Psoas muscle (tissue), 8 donors: ENCODE results near the gene KCNH5. TPM values are rescaled to one million over a fixed set of nuclear protein-coding genes. Genes with fewer than 3 reads are reported as not detected.
A peak's percentile ranks its signal among the peaks of the same experiment; 100 is the strongest.

Experiments
- ATAC-seq, 4 donors: fragments of 200-7000 bp; cut with Tn5 transposase; one replicate each; pipeline ENCODE4 v1.9.1; 2020; ENCODE audit warnings: moderate library complexity in 3 of 4, mild to moderate bottlenecking in 2 of 4
- DNase-seq, 2 donors: peaks; one replicate each; pipeline ENCODE4 v3.0.0-alpha.2; 2020
- H3K27ac ChIP-seq: fragments of 200-600 bp; one replicate; pipeline ENCODE4 v1.8.0; 2022
- H3K27me3 ChIP-seq, 3 donors: fragments of 200-600 bp in 1 of 3; one replicate each; pipeline versions ENCODE4 v1.6.1 to v1.8.0; 2013 to 2022; ENCODE audit warnings: low read length in 2 of 3, mild to moderate bottlenecking in 2 of 3, moderate library complexity in 1 of 3; ENCODE audit not compliant: insufficient read depth in 3 of 3
- H3K36me3 ChIP-seq, 2 donors: fragments of 200-600 bp in 1 of 2; one replicate each; pipeline versions ENCODE4 v1.6.1 to v1.8.0; 2013 to 2022; ENCODE audit warnings: low read depth in 1 of 2, mild to moderate bottlenecking in 1 of 2, moderate library complexity in 1 of 2; ENCODE audit not compliant: insufficient read depth in 1 of 2
- H3K4me1 ChIP-seq: fragments of 200-600 bp; one replicate; pipeline ENCODE4 v1.8.0; 2022
- H3K4me3 ChIP-seq: fragments of 200-600 bp; one replicate; pipeline ENCODE4 v1.8.0; 2022; ENCODE audit warnings: mild to moderate bottlenecking
- H3K9me3 ChIP-seq: fragments of 200-600 bp; one replicate; pipeline ENCODE4 v1.8.0; 2022
- CTCF ChIP-seq: fragments of 200-600 bp; IDR thresholded peaks from one replicate; pipeline ENCODE4 v1.8.0; 2022; ENCODE audit warnings: antibody characterized with exemption
- WGBS, 3 donors: extraction: QIAGEN DNeasy Blood & Tissue Kit; methylation state at CpG; one replicate each; pipeline versions ENCODE4 v1.1.6 to v1.1.7; 2013; 5-methylcytosine and 5-hydroxymethylcytosine counted together
- intact Hi-C, 2 donors: fragments of 100-400 bp; cut with DNase I; formaldehyde crosslinking; loops; one replicate each; pipeline versions ENCODE4 v1.11.0 to v1.14.2; 2022
- long read RNA-seq, 2 donors: library from polyadenylated mRNA; unstranded; transcript quantifications; one replicate each; pipeline ENCODE4 v2.0.0, GENCODE V29; 2021
- polyA plus RNA-seq, 3 donors: library from polyadenylated mRNA; stranded (reverse); fragments of 200-250 nt; gene quantifications; one replicate each; pipeline ENCODE4 v1.2.3, GENCODE V29; 2013
- total RNA-seq, 4 donors: library from RNA; stranded (reverse); fragmentation: NEBNext Ultra II Directional in 2 of 4; extraction: Animal tissue kit (Norgen Biotek cat#: 25700) in 2 of 4; gene quantifications; one replicate each; pipeline versions ENCODE4 v1.2.1 to v1.2.4, GENCODE V29; 2021 to 2023
- donor health status: healthy with polysubstance abuse.
- donor health status: DM: no; HTN: no; CAD: no; lungs with moderate emphysema.
- donor health status: Bipolar disorder and iron deficiency.
- donor health status: healthy.
- donor health status: DM: yes; HTN: yes; CAD: no.
- donor health status: DM: no; HTN: no; CAD: no.
- donor health status: DM: no; HTN: no; CAD: no.
- donor health status: DM: yes; HTN: yes; CAD: no.

Gene KCNH5
- total RNA-seq (not detected), polyA plus RNA-seq (under 1 TPM in 1 of 3 donors, not detected in 2; under 0.01 TPM)
- long read RNA-seq, donor 1, result 0 reads
- long read RNA-seq, donor 2, result 0 reads

- intact Hi-C loops, result loop anchor here (10.0 kb wide), 2 partner anchors 860 to 880 kb away; no protein-coding TSS in a partner anchor
- no peaks in the 10 kb centered on the region for H3K36me3 ChIP-seq
- no peaks in the 10 kb centered on the region for H3K4me1 ChIP-seq
- peak; percentile 17 to 52 for DNase-seq
- no peaks in the 10 kb centered on the region for H3K9me3 ChIP-seq
- WGBS, 3 donors, result 0 to 2% (median 0%) methylated on average over 7 to 35 of the region's 35 CpGs
- peak in 2 of 4 donors; percentile 42 to 62 for ATAC-seq
- no peak within 1 kb of the TSS for H3K27ac ChIP-seq
- no peak for TF ChIP-seq CTCF
- H3K27me3 ChIP-seq, result peaks cover 4 to 56% (median 13%) of the 10 kb centered on the region in 3 donors
- H3K4me3 ChIP-seq, result peak within 1 kb of the TSS; percentile 45
These were observed at the start of gene KCNH5 for GRCh38 chr14:63045234-63045611. Gene KCNH5 (minus strand): TSS chr14:63045458. CDS start chr14:63045186, 272 bp downstream.

GRCh38 chr14:63091394-63091996 lies 46.2 kb upstream of the KCNH5 start:
- Histone ChIP-seq H3K36me3 (no peaks in the 10 kb centered on the region), H3K4me3 (no peak overlapping the region), H3K27me3 (no peaks in the 10 kb centered on the region), H3K4me1 (no peaks in the 10 kb centered on the region), H3K9me3 (no peaks in the 10 kb centered on the region), H3K27ac (no peak overlapping the region)
- DNase-seq (no peak), ATAC-seq (no peak)
- WGBS, 3 donors, result 80 to 88% (median 83%) methylated on average over 3 of the region's 5 CpGs
- intact Hi-C loops, result no loop called here
- TF ChIP-seq CTCF, result no peak

DNA sequence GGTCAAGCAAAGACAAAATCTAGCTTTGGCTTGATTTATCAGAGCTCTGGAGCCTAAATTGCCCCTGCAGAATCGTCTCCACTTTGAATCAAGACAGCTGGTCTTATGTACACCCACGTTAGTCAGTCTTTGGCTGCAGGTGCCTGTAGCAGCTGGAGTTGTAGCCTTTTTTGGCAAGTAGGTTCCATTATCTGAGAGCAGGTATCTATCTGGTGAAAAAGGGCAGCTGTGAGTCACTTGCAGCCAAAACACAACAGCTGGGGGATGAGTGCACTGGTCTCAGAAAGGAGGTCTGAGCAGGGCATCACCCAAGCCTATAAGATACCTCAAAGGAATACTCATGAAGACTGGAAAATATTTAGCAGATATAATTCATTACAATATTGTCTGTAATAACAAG lies 43.6 kb upstream of the KCNH5 start:
- peaks cover 4% of the 10 kb centered on the region for H3K9me3 ChIP-seq
- no peak for TF ChIP-seq CTCF
- no peak overlapping the region for H3K27ac ChIP-seq
- no peaks in the 10 kb centered on the region for H3K27me3 ChIP-seq
- DNase-seq, result no peak
- no peak for ATAC-seq
- 10 to 18% (median 16%) methylated on average over 2 of the region's 2 CpGs for WGBS, 3 donors
- H3K4me1 ChIP-seq, result no peaks in the 10 kb centered on the region
- no peak overlapping the region for H3K4me3 ChIP-seq
- no peaks in the 10 kb centered on the region for H3K36me3 ChIP-seq
- intact Hi-C loops, result no loop called here

DNA sequence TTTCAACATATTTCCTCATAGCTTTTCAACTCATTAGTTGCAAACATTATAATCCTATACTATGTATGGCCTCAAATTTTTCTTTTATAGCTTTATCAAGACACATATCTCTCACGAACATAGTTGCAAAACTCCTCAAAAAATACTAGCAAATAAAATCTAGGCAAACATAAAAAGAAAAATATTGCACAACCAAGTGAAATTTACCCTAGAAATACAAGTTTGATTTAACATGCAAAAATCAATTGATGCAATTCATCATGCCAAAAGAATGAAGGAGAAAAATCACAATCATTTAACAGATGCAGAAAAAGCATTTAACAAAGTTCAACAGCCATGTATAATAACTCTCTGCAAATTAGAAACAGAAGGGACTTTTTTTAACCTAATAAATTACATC lies 33.3 kb upstream of the KCNH5 start:
- intact Hi-C loops, result no loop called here

More for the DNA sequence above, 33.3 kb upstream of the KCNH5 start:
- DNase-seq, result no peak
- no peak for TF ChIP-seq CTCF
- ATAC-seq, result no peak
- Histone ChIP-seq H3K36me3 (no peaks in the 10 kb centered on the region), H3K4me3 (no peak overlapping the region), H3K27me3 (no peaks in the 10 kb centered on the region), H3K27ac (no peak overlapping the region), H3K9me3 (peaks cover 9% of the 10 kb centered on the region), H3K4me1 (no peaks in the 10 kb centered on the region)
- 31 to 48% (median 41%) methylated on average over 1 of the region's 1 CpG for WGBS, 3 donors
